SHP77 (cell line): ENCODE measurements around the gene RLBP1.

ENCODE experiments used
- DNase-seq, 2 experiments: peaks; one replicate each; lab custom pipeline; 2025; lab: John Stamatoyannopoulos, UW

The RLBP1 gene

GRCh38 chr15:89206908-89207331 is 14.5 kb downstream of the RLBP1 start:
- DNase-seq = peak; percentile 65 to 77

- DNase-seq = no peak
Observed at GRCh38 chr15:89205991-89206585, 15.3 kb downstream of the RLBP1 start.

GRCh38 chr15:89203705-89204273 is 17.6 kb downstream of the RLBP1 start:
- DNase-seq = no peak

GRCh38 chr15:89201465-89202005 is 19.8 kb downstream of the RLBP1 start:
- DNase-seq = no peak

GRCh38 chr15:89200182-89200581 is 21.2 kb downstream of the RLBP1 start:
- DNase-seq = no peak

GRCh38 chr15:89199746-89200145 is 21.6 kb downstream of the RLBP1 start:
- no peak for DNase-seq

GRCh38 chr15:89198934-89199333 is 22.4 kb downstream of the RLBP1 start:
- no peak for DNase-seq

GRCh38 chr15:89198196-89198595 is 23.2 kb downstream of the RLBP1 start:
- DNase-seq = no peak

GRCh38 chr15:89197503-89197971 is 23.8 kb downstream of the RLBP1 start:
- no peak for DNase-seq

GRCh38 chr15:89196994-89197393 is 24.4 kb downstream of the RLBP1 start:
- peak in 1 of 2 experiments; percentile 10 for DNase-seq

GRCh38 chr15:89196241-89196640 is 25.1 kb downstream of the RLBP1 start:
- no peak for DNase-seq

- DNase-seq = no peak
Observed at GRCh38 chr15:89195836-89196235, 25.5 kb downstream of the RLBP1 start.

- DNase-seq = no peak
Observed at GRCh38 chr15:89194608-89195007, 26.8 kb downstream of the RLBP1 start.

GRCh38 chr15:89192766-89193165 is 28.6 kb downstream of the RLBP1 start:
- no peak for DNase-seq

GRCh38 chr15:89192136-89192535 is 29.2 kb downstream of the RLBP1 start:
- no peak for DNase-seq

GRCh38 chr15:89187986-89188514 is 33.3 kb downstream of the RLBP1 start:
- DNase-seq = peak in 1 of 2 experiments; percentile 39

GRCh38 chr15:89187301-89187985 is 33.9 kb downstream of the RLBP1 start:
- DNase-seq = no peak

- peak in 1 of 2 experiments; percentile 5 for DNase-seq
Observed at GRCh38 chr15:89186803-89187202, 34.6 kb downstream of the RLBP1 start.

- no peak for DNase-seq
Observed at GRCh38 chr15:89184886-89185526, 36.4 kb downstream of the RLBP1 start.

- DNase-seq = peak; percentile 88 to 92
Observed at GRCh38 chr15:89184357-89184756, 37.0 kb downstream of the RLBP1 start.

GRCh38 chr15:89179966-89180875 is 41.2 kb downstream of the RLBP1 start:
- no peak for DNase-seq
